Measurements from ENCODE around the gene ECM2.
"Not testable (repeated sequence)": the region's sequence is repeated elsewhere in the genome, so short reads cannot be mapped to it uniquely, and the experiment has no call there.

ECM2 gene

DNA sequence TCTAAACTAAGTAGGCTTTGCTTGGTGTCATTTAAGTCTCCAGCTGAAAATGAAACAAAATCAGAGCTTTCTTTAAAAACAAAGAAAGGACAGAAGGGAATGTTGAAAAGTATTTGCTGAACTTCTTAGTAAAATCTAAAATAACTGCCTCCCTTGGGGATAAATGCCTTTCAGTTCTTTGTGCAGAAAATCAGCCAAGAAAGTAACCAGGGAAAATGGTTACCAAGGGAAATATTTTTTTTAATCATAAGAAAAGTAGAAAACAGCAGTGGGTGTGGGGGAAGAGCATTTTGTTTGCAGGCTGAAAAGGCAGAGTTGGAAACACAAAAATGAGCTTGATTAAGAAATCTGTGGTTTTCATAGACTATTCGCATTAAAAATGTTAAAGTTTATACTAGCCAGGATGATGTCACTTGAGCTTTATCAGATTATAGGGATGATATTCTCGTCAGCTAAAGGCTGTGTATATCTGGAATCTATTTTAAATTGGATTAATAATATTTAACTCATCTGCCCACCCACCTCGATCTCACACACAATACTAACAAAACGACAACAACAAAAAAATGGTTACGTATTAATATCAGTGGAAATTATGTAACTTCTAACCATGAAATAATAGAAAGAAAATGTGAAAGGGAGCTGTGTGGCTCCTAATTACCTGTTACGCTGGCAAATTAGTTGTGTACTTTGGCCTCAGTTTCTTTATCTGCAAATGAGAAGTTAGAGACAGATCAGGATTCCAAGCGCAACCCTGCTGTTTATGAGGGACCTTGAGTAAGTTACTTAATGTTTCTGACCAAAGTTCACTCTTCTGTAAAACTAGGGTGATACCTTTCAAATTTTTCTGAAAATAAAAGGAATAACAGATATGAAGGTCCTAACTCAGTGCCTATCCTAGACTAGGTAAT lies at the start of gene ECM2:
Gene ECM2, minus strand, starts transcription at position 51 of the 911 bp plus-strand sequence. CDS start 13,124 bp downstream, outside the sequence.
- DNase-seq: no peak

DNA sequence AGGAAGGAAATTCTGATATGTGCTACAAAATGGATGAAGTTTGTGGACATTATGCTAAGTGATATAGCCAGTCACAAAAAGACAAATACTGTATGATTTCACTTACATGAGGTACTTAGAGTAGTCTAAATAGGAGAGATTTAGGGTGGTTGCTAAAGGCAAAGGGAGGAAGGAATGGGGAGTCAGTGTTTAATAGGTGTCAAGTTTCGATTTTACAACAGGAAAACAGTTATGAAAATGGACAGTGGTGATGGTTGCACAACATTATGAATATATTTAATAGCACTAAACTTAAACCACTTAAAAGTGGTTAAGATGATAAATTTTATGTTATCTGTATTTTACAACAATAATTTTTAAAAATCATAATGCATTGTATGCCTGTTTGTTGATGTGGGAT lies 40.4 kb upstream of the ECM2 start:
- no peak for DNase-seq

DNA sequence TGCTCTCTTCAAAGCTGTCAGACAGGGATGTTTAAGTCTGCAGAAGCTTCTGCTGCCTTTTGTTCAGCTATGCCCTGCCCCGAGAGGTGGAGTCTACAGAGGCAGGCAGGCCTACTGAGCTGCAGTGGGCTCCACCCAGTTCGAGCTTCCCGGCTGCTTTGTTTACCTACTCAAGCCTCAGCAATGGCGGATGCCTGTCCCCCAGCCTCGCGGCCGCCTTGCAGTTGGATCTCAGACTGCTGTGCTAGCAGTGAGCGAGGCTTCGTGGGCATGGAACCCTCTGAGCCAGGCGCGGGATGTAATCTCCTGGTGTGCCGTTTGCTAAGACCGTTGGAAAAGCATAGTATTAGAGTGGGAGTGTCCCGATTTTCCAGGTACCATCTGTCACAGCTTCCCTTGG lies 37.8 kb upstream of the ECM2 start:
- not testable (repeated sequence) for DNase-seq

DNA sequence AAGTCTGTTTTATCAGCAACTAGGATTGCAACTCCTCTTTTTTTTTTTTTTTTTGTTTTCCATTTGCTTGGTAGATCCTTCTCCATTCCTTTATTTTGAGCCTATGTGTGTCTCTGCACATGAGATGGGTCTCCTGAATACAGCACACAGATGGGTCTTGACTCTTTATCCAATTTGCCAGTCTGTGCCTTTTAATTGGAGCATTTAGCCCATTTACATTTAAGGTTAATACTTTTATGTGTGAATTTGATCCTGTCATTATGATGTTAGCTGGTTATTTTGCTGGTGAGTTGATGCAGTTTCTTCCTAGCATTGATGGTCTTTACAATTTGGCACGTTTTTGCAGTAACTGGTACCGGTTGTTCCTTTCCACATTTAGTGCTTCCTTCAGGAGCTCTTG lies 36.1 kb upstream of the ECM2 start:
- not testable (repeated sequence) for DNase-seq

DNA sequence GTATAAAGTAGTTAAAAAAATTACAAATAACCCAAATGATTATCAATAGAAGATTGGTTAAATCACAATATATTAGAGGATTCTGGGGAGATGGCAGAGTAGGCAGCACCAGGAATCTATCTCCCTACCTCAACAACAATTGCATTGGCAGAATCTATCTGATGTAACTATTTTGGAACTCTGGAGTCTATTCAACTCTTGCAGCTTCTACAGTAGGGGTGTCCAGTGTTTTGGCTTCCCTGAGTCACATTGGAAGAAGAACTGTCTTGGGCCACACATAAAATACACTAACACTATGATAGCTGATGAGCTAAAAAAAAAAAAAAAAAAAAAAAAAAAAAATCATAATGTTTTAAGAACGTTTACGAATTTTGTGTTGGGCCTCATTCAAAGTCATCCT lies 29.2 kb upstream of the ECM2 start:
- DNase-seq: no peak

DNA sequence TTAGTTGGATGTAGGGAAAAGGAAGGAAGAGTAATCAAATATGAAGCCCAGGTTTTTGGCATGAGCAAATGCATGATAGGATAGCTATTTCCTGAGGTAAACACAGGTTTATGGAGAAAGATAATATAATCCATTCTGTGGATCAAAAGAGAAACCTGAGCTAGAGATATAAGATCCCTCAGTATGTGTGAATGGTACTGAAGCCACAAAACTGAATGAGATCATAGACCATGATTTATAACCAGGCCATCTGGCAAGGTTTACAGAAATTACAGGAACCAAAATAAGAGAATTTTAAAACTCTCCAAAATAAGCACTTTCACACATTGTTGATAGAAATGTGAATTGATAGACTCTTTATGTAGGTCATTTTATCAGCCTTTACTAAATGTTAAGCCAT lies 28.7 kb upstream of the ECM2 start:
- DNase-seq: no peak

DNA sequence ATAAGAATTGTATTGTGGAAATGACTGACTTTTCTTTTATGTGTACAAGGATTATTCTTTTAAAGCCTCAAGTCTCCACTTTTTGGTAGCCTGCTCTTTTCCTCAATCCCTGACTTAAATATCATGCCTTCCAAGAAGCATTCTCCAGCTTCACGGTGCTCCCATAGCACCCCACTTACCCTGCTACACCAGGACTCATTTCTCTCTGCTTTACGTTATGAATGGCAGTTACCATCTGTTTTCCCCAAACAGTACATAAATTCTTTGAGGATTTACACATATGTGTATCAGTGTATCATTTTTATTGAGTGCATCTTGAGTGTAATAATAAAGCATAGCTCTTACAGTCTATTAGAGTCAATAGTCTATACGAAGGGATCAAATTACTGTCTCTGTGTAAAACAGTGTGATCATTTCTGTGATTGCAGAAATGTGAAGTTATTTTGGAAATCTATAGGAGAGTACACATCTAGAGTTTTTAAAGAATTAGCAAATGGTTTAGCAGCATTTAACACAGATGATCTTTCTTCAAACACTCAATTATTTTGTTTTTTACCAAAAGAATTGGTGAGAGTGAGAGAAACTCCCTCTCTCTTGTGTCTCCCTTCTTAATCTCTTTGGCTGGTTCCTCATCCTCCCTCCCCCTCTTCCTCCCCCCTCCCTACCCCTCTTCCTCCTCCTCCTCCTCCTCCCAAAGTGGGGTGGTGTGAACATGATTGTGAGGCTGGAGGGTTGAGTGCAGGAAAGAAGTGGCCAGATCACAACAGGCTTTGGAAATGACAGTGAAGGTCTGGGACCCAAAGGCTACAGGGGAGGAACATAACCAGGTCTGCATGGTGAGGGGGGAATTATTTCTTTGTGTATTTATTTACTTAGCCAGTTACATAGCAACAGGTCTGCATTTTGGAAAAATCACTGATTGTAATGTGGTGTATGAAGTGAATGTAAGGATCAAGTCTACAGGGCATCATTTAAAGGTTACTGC lies 27.6 kb upstream of the ECM2 start:
- no peak for DNase-seq

DNA sequence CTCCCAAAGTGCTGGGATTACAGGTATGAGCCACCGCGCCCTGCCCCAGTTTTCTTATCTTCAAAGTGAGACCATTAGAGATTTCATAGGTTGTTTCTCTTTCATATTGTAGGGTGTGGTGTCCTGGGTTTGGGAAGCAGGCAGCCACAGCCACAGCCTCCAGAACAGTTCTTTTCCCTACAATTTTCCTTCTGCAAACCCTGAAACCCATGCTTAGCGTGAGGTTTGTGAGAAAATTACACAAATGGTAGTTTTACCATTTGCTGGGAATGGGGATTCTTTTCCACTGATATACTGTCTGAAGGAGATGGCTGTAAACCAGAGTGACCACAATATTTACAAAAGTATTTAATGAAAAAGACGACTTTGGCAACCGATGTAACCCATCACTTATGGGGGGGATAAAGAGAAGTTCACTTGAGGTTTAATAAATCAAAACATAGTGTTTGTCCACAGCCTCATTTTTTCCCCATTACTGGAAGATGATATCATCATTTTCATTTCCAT lies 26.7 kb upstream of the ECM2 start:
- DNase-seq: no peak

DNA sequence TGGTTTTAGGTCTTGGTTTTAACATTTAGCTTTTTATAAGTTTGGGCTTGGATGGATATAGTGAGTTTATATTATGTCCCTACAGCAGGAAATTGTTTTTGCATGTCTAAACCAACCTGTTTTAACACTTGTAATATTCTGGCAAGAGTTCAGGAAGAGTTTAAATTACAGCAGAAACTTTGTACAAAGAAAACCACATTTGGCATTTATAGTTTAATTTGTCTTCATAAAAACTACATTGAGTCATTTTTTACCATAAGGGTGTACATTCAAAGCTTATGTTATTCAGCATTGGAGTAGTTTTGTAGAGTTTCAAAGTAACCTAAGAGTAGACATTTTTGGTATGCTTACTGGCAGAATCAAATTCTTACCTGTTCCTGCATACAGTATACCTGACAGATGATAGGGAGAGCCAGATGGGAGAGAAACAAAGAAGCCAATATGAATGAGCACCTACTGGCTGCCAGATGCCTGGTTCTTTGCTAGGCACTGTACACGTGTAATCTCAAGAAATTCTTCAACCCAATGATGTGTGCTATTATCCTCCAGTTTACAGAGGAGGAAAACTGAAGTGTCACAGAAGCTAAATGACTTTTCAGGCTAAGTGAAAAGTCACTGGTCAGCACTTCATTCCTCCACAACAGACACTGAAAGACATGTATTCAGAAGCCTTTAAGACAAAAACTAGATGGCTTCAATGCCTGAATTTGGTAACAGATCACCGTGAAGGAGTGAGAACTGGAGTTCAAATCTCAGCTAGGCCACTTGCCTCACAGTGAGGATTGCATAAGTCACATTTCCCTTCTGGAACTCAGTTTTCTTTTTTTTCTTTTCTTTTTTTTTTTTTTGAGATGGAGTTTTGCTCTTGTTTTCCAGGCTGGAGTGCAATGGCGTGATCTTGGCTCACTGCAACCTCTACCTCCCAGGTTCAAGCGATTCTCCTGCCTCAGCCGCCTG lies 25.9 kb upstream of the ECM2 start:
- no peak for DNase-seq

DNA sequence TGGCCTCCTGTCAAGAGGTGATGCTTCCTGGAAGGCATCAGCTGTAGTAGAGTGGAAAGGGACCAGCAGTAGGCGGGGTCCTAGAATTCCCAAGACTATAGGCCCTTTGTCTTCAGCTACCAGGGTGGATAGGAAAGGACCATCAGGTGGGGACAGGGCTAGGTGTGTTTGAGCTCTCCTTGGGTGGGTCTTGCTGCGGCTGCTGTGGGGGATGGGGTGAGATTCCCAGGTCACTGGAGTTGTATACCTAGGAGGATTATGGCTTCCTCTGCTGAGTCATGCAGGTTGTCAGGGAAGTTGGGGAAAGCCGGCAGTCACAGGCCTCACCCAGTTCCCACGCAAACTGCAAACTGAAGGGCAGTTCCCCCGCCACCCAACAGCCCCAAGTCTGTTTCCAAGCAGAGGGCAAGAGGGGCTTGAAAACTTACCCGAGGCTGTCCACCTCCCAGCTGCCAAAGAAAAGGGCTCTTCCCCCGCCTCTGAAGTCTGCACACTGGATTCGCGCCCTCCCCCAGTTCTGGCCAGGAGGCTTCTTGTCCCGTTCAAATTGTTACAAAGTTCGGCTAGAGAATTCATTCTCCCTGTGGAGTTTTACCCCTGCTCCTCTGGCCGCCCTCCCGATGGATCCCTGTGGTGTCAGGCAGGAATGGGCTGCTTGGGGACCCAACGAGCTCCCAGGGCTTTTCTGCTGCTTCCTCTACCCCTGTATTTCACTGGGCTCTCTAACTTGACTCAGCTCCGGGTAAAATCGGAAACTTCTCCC lies 23.0 kb upstream of the ECM2 start:
- DNase-seq: no peak

DNA sequence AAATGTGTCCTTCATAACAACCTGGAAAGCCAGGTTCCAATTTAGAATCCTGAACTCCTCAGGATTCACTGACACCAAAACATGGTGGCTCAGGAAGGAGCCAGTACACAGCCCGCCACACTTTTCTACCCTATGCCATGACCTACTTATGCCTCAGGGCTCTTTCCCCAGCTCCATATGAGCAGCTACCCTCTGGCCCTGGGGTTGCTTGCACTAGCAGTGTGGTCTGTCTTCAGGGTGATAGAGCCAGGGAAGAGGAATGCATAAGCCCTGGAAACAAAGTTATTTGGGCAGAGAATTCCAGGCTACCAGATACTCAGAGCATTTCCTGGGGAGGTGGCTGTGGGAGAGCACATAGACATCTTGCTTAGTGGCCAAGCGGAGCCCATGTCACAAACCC lies 15.0 kb upstream of the ECM2 start:
- DNase-seq: no peak

DNA sequence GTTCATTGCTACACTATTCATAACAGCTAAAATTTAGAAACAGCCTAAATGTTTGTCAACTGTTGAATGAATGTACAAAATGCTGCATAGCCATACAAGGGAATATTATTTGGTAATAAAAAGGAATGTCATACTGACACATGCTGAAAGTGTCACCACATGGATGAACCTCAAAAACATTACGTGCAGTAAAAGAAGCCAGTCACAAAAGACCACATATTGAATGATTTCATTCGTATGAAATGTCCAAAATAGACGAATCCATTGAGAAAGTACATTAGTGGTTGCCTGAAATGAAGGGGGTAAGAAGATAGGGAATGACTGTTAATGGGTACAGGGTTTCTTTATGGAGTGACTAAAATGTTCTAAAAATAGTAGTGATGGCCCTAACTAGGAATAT lies 11.6 kb upstream of the ECM2 start:
- DNase-seq: no peak

DNA sequence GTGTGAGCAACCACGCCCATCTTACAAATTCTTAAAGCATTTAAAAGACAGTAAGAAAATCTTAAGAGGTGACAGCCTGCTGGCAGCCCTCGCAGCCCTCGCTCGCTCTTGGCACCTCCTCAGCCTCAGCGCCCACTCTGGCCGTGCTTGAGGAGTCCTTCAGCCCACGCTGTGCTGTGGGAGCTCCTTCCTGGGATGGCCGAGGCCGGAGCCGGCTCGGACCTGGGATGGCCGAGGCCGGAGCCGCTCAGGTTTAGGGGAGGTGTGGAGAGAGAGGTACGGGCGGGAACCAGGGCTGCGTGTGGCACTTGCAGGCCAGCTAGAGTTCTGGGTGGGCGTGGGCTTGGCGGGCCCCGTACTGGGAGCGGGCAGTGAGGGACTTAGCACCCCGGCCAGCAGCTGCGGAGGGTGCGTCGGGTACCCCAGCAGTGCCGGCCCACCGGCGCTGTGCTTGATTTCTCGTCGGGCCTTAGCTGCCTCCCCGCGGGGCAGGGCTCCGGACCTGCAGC lies 9.3 kb upstream of the ECM2 start:
- no peak for DNase-seq

DNA sequence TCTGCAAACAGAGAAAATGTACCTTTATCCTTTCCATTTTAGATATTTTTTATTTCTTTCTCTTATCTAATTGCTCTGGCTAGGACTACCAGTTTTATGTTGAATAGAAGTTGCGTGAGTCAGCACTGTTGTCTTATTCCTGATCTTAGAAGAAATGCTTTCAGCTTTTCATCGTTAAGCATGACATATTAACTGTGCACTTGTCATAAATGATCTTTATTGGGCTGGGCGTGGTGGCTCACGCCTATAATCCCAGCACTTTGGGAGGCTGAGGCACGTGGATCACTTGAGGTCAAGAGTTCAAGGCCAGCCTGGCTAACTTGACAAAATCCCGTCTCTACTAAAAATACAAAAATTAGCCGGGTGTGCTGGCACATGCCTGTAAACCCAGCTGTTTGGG lies 8.2 kb upstream of the ECM2 start:
- no peak for DNase-seq

DNA sequence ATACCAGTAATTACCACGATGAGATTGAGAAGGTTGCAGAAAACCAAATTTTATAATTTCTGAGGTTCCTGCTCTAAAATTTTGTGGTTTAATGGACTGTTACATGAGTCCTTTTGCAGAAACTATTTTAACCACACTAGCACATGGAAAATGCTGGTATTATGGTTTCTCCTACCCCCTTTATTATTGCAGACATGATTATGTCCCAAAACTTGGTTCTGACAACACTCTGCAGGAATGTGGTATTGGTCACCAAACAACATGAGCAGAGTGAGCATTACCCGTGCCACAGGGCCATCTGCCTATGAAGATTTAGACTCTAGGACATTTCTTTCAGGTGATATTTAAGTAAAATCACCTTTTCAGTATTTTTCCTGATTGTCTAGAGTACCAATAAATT lies 2.8 kb upstream of the ECM2 start:
- no peak for DNase-seq

DNA sequence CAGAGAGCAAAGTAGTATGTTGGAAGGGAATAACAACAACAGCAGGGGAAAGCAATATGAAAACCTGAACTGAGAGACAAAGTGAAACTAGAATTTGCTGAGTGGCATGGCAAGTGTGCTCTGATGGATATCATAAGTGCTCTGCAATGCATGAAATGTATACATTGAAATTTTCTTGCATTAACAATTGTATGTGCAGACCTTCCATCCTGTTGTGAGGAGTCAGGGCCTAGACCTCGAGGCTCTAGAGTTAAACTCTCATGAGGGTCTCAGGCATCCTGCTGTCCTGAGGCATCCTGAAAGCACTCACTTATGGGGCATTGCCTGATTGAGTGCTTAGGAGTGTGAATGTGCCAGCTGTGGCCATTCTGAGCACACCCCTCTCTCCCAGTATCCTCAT lies 1.1 kb downstream of the ECM2 start:
- no peak for DNase-seq

DNA sequence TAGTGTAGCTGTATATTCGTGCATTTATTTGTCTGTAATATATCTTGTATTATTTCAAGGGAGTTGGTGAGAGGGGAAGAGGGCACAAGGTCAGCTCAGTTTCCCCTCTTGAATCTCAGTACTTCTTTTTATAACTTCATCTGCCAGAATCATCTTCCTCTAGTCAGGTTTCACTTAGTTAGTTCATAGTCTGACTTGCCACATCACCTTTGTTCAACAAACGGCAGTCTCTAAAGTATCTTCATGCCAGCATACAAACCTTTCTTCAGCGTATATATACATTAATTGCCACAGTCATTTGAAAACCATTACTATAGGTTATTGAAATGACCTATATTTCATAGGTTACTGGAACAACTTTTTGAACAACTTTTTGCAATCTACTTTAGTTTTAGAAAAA lies 1.6 kb downstream of the ECM2 start:
- DNase-seq: no peak

DNA sequence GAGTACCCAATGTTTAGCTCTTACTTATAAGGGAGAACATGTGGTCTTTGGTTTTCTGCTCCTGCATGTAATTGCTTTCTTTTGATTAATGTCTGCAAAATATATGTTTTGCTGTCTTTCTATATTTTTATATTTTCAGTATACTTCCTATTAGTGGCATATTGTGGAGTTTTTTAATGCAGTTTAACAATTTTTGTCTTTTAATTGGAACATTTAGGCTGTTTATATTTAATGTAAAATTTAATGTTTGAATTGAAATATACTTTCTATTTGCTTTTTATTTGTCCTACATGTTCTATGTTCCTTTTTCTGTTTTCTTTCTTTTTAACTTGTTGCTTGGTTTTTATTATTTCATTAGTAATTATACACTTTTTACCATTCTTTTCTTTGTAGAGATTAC lies 4.9 kb downstream of the ECM2 start:
- no peak for DNase-seq

DNA sequence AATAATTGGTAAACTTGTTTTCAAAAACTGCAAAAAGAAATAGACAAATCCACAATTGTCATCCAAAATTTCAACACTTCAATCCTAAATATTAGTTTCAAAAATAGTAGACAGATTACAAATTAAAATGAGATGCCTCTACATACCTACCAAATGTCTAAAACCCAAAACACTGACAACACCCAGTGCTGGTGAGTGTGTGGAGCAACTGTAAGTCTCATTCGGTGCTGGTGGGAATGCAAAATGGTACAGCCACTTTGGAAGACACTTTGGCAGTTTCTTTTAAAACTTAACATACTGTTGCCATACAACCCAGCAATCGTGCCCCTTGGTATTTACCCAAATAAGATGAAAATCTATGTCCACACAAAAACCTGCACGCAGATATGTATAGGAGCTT lies 6.7 kb downstream of the ECM2 start:
- no peak for DNase-seq

DNA sequence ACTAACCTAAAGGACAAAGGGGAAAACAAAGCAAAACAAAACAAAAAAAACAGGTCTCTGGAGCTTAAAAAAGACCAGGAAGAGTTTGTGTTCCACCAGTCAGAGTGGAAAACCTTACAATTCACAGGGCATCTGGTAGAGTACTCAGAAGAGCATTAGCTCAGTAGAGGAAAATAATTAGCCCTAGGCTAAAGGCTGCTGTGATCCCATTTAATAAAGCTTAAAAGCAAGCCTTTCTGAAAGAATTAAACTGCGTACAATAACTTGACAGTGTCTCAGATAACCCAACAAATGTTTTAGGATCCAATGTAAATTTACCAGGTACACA lies 7.3 kb downstream of the ECM2 start:
- DNase-seq: no peak

DNA sequence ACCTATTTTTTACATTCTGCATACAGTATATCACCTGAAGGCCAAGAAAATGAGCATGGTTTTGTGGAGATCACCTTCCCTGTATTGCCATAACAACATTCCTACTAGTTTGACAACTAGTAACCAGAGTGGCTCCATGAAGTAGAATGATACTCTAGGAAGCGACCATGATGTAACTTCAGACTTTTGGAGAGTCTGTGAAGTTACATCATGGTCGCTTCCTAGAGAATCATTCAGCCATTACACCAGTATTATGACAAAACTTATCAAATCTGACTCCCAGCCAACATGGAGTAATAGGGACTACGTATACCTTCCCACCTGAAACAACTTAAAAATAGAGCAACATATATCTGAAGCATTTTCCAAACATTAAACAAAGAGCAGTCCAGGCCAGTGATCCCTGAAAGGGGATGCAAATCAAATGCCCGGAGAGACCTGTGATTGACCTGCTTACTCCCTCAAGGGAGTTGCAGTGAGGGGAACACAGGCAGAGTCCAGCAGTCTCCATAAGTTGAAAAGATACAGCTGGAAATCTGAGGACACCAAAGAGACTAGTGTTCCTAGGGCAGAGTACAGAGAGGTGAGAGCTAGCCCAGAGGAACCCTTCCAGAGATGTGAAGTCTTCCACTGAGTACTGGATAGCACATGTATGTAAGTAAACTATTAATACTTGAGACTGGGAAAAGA lies 7.8 kb downstream of the ECM2 start:
- no peak for DNase-seq
